HG03045 (cell line): ENCODE results near the gene MCOLN1.

Source experiments
- ATAC-seq: cut with Tn5 transposase; IDR thresholded peaks from one replicate; pipeline ENCODE4 v1.9.1; 2021; ENCODE audit warnings: mild to moderate bottlenecking, moderate library complexity; ENCODE audit not compliant: unreplicated experiment

Gene MCOLN1

DNA sequence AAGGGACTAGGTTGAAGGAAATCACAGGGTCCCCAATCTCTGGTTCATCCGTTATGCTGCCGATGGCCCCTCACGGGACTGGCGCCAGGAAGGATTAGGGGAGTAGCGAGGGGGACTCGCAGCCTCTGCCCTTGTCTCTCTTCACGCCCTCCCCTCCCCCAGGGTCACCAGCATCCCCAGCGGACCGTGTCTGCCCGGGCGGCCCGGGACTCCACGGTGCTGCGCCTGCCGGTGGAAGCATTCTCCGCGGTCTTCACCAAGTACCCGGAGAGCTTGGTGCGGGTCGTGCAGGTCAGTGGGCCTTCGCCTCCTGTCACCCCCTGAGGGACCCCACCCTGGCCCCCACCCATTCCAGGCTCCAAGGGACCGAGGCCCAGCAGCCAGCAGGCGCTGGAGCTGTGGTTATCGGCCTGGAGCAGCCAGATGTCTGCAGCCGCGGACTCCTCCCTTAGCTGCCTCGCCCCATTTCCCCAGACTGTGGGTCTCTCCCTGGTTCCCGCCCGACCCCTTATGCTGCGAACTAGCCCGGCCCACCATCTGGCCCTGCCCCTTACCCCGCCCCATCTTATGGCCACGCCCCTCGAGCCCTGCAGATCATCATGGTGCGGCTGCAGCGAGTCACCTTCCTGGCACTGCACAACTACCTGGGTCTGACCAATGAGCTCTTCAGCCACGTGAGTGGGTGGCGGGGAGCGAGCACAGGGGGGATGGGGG, 18.5 kb downstream of the MCOLN1 start:
- ATAC-seq, result no peak

DNA sequence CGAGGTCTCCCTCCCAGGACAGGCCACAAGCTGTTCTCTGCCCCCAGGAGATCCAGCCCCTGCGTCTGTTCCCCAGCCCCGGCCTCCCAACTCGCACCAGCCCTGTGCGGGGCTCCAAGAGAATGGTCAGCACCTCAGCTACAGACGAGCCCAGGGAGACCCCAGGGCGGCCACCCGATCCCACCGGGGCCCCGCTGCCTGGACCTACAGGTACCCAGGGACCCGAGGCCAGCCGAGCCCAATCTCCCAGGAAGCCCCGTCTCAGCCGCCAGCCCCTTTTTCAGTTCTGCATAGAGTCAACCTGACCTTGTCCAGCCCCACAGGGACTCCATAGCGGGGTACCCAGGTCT, 19.0 kb downstream of the MCOLN1 start:
- ATAC-seq, result no peak

DNA sequence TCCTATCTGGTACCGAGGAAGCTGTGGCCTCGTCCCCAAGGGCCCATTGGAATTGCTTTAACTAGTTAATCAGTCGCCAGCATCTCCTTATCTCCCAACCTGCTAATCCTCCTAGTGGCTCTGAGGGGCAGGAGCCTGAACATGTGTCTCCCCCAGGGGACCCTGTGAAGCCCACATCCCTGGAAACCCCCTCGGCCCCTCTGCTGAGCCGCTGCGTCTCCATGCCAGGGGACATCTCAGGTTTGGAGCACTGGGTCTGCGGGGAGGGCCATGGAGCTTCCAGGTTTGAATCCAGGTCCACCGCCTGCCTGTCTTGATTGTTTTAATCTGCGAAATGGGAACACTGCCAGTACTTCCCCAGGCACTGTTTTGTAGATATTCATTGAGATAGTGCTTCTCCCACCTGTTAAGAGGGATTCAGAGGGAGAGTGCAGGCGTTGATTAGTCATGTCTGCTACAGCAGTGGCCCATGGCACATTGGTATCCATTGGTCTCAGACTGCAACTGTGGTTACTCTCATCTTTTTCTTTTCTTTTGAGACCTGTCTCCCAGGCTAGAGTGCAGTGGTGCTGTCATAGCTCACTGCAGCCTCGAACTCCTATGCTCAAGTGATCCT, 19.5 kb downstream of the MCOLN1 start:
- no peak for ATAC-seq

GRCh38 chr19:7542556-7543348, 20.3 kb downstream of the MCOLN1 start:
- ATAC-seq, result no peak

DNA sequence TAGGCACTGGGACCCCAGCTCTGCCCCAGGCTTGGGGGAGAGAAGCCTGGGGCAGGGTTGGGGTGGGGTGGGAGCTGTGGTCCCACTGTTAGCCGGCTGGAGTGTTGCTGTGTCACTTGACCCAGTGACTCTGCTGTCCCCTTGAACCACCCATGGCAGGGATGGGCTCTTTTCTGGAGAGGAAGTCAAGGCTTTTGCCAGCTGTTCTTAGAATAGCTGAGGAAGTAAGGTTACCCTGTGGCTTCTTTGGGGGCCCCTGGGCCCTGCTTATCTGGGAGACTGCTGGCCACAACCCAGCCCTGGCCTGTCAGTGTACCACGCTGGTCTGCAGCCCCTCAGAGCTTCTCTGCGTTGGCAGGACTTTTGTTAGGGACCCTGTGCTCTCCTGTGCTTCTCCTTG, 22.2 kb downstream of the MCOLN1 start:
- no peak for ATAC-seq

DNA sequence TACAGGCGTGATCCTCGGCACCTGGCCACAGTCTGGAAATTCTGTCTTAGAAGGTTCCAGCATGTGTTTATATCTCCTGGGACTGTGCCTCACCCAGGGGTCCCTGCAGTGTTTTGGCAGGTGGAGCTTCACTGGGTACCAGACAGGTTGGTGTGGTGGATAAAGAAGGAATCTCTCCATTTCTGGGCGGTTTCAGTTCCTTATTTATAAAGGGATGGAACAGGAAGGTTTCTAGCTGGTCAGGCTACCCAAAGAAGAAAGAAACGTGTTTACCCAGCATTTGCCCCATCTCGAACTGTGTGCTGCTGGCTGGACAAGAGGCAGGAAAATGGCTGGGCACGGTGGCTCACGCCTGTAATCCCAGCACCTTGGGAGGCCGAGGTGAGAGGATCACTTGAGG, 22.9 kb downstream of the MCOLN1 start:
- ATAC-seq, result no peak

DNA sequence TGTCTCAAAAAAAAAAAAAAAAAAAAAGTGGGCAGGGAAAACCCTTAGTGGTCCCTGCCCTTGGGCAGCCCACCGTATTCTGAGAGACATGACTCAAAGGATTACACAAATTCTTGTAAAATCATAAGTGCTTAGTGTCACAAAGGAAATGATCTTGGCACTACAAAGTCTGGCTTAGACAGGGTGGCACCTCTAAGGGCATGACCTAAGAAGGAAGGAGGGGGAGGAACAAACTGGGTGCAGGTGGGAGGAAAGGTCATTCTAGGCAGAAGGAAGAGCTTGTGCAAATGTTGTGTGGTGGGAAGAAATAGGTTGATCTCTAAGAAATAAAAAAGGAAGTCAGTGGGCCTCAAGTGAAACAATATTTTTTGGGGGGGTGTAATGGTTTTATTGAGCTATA, 23.5 kb downstream of the MCOLN1 start:
- ATAC-seq, result no peak

GRCh38 chr19:7547159-7547558, 24.7 kb downstream of the MCOLN1 start:
- no peak for ATAC-seq

DNA sequence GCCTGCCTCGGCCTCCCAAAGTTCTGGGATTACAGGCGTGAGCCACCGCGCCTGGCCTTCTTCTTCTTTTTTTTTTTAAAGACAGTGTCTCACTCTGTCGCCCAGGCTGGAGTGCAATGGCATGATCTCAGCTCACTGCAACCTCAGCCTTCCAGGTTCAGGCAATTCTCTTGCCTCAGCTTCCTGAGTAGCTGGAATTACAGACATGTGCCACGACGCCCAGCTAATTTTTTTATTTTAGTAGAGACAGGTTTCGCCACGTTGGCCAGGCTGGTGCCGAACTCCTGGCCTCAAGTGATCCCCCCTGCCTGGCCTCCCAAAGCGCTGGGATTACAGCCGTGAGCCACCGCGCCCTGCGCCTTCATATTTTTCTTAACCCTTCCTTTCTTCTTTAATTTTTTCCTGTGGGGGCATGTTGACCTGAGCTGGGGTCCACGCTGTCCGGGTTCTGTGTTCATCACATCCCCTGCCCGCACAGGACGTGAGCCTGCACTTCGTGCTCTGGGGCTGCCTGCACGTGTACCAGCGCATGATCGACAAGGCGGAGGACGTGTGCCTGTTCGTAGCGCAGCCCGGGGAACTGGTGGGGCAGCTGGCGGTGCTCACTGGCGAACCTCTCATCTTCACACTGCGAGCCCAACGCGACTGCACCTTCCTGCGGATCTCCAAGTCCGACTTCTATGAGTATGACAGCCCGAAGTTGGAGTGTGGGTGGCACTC, 27.2 kb downstream of the MCOLN1 start:
- ATAC-seq, result no peak

DNA sequence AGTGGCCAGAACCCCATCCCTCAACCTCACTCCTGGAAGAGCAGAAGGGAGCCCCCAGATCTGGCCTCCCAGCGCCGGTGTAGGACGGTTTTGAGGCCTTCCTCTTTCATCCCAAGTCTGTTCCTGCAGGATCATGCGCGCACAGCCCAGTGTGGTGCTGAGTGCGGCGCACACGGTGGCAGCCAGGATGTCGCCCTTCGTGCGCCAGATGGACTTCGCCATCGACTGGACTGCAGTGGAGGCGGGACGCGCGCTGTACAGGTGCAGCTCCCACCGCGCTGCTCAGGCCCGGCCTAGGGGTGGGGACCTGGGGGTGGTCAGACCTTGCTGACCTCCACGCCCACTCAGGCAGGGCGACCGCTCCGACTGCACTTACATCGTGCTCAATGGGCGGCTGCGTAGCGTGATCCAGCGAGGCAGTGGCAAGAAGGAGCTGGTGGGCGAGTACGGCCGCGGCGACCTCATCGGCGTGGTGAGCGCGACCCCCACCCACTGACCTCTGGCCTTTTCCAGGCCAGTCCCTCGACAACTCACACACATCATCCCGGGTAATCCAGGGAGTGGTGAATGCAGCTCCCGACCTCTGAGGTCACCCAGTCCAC, 27.8 kb downstream of the MCOLN1 start:
- ATAC-seq, result no peak

DNA sequence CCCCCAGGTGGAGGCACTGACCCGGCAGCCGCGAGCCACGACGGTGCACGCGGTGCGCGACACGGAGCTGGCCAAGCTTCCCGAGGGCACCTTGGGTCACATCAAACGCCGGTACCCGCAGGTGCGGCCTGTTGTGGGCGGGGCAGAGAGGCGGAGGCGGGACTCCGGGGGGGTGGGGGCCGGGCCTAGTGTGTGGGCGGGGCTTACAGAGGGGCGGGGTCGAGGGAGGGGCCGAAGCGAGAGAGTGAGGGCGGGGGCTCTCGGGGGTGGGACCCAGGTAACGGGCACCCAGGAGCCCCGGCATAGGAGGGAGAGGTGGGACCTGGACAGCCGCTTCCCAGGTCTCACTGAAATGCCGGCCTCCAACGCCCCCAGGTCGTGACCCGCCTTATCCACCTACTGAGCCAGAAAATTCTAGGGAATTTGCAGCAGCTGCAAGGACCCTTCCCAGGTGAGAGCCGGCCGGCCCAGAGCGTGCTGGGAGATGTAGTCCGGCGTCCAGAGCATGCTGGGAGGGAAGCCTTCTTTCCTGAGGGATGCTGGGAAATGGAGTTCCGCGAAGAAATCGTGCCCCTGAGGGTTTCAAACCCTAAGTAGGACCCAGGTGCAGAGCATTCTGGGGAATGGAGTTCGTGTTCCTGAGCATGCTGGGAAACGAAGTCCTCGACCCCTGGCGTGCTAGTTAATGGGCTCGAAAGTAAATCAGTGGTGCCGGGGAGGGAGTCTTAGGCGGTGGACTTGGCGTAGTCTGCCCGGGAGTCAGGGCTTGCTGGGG, 28.8 kb downstream of the MCOLN1 start:
- ATAC-seq, result no peak

DNA sequence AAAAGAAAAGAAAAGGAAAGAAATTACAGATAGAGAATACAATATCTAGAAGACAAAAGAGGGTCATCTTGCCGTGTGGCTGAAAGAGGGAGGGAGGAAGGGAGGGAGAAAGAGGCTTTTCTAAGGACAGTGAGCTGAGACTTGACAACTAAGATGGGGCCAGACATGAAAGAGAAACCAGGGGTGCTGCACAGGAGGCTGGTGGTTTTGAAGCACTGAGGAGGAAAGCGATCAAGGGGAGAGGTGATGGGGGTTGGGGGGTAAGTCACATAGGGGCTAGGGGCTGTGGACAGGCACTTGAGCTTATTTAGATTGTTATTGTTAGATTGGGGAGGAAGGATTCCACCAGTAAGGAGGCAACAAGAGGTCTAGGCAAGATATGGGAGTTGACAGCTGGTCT, 30.4 kb downstream of the MCOLN1 start:
- no peak for ATAC-seq

GRCh38 chr19:7554565-7554964, 32.1 kb downstream of the MCOLN1 start:
- no peak for ATAC-seq

GRCh38 chr19:7554990-7555864, 32.8 kb downstream of the MCOLN1 start:
- no peak for ATAC-seq

DNA sequence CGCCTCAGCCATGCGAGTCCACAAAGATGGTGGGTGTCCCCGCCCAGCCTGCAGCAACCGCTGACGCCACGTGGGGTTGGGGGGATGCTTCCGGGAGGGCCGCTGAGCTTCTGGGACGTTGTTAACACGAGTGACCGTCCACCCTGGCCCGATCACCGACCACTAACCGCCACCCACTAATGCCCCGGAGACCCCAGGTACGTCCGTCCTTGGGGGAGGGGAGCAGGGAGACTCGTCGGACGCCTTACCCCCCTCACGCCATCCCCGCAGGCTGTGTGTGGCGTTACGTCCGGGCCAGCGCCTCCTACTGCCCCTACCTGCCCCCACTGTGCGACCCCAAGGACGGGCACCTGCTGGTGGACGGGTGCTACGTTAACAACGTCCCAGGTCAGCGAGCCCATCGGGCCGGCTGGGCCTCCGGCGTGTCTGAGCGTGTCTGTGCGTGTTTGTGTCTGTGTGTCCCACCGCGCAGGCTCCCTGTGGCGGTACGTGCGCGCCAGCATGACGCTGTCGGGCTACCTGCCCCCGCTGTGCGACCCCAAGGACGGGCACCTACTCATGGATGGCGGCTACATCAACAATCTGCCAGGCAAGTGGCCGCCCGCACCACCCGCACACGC, 34.4 kb downstream of the MCOLN1 start:
- ATAC-seq, result no peak

GRCh38 chr19:7558667-7559066, 36.2 kb downstream of the MCOLN1 start:
- ATAC-seq, result no peak

DNA sequence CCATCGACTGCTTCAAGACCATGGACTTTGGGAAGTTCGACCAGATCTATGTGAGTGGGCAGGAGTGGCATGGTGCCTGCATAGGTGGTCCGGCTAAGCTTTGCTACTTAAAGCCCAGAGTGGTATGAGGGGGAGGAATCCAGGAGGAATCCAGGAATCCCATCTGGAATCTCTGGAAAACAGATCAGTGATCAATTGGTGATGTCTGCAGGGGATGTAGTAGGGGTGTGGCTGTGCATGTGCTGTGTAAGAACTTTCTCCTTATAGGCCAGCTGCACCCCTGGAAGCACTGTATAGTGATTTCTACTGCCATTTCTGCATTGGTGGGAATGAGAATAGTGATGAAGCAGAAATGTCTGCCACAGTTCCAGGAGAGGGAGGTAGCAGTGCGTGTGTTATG, 36.7 kb downstream of the MCOLN1 start:
- no peak for ATAC-seq

GRCh38 chr19:7560255-7560654, 37.8 kb downstream of the MCOLN1 start:
- ATAC-seq, result no peak

- no peak for ATAC-seq
Measured at GRCh38 chr19:7561325-7561724, 38.9 kb downstream of the MCOLN1 start.
